ENCODE results near the gene IL7R.
"Not testable (repeated sequence)": the region's sequence is repeated elsewhere in the genome, so short reads cannot be mapped to it uniquely, and the experiment has no call there.

The IL7R gene

DNA sequence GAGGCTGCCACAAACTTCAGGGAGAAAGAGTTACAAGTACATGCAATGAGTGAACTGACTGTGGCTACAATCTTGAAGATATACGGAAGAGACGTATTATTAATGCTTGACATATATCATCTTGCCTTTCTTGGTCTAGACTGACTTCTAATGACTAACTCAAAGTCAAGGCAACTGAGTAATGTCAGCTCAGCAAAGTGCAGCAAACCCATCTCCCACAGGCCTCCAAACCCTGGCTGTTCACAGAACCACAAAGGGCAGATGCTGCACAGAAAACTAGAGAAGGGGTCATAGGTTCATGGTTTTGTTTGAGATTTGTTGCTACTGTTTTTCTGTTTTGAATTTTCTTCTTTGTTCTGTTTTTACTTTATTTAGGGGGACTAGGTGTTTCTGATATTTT, 21.0 kb downstream of the IL7R start:
- DNase-seq, result no peak

DNA sequence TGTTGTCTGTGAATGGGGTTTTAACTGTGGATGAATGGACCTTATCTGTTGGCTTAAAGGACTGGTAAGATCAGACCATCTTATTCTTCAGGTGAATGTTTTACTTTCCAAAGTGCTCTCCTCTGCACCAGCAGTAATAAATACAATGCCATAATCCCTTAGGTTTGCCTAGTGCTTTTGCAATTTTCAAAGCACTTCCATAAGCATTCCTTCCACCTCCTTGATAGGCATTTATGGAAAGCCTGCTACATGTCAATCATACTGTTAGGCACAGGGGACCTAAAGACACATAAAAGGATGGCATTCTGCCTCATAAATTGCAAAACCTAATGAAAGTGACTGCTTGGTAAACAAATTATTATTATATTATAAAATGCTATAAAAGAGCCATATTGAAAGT, 21.4 kb downstream of the IL7R start:
- DNase-seq, result no peak

DNA sequence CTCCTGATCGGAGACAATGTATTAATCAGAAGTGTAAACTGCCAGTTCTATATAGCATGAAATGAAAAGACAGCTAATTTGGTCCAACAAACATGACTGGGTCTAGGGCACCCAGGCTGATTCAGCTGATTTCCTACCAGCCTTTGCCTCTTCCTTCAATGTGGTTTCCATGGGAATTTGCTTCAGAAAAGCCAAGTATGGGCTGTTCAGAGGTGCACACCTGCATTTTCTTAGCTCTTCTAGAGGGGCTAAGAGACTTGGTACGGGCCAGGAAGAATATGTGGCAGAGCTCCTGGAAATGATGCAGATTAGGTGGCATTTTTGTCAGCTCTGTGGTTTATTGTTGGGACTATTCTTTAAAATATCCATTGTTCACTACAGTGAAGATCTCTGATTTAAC, 22.4 kb downstream of the IL7R start:
- no peak for DNase-seq

DNA sequence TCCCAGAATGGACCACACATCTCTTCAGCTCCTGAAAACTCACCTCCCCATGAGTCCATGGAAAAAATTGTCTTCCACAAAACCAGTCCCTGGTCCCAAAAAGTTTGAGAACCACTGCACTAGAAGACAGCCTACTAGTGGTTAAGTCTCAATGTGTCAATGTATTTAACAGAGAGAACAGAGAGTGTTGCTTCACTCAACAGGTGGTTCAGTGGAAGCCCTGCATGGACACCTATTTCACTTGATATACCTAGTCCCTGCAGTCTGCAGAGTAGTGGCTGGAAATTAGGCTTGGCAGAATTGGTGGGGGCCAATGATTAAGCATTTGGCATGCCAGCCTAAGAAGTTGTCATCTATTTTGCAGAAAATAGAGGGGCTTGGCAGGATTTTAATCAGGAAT, 23.0 kb downstream of the IL7R start:
- no peak for DNase-seq

DNA sequence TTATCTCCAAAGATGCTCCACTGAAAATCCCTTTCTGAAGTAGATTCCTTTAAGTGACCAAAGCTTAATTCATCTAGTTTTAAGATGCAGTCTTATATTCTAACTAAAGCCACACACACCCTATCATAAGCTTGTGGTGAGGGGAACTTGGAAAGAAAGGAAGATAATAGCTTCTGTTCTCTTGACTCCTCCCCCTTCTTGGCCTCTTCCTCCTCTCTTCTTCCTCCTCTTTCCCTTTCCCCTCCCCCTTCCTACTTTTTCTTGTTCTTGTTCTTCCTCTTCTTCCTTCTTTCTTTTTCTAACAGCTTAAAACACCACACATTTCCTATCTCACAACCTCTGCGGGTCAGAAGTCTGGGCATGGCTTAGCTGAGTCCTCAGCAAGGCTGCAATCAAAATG, 23.5 kb downstream of the IL7R start:
- no peak for DNase-seq

DNA sequence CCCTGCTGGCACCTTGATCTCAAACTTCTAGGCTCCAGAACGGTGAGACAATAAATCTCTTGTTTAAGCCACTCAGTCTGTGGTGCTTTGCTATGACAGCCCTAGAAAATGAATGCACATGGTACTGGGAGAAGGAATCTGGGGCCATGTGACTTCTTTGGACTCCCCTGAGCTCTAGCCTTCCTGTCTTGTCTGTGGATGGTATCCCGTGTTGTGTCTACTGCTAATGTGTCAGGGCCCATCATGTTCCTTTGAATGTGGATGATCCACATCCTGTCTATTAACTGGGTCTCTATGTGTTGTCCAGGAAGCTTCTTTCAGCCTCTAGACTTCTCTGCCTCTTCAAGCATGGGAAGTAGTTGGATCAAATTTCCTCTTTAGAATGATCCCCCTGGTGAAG, 25.1 kb downstream of the IL7R start:
- no peak for DNase-seq

DNA sequence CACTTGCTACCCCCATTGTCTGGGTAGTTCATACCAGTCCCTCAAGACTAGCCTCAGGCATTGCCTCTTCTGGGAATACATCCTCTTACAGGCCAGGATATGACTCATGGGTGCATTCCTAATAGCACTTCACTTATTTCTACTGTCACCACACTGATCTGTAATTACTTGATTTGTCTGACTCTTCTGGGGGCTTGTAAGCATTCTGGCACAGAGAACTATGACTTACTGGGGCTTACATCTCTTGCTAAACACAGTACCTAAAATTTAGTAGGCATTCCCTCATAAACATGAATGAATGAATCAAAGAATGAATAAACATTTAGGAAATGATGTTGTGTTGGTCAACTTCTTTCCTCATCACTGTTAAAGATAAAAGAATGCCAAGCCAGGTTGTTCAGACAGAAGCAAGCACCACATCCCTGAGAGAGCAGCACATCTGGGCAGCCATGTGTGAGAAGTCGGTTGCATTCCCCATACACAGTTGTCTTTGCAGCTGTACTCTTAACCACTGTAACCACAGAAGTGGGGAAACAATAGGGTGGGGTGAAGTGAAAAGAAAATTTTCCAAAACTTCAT, 27.6 kb downstream of the IL7R start:
- DNase-seq, result peak; percentile 65 to 70

DNA sequence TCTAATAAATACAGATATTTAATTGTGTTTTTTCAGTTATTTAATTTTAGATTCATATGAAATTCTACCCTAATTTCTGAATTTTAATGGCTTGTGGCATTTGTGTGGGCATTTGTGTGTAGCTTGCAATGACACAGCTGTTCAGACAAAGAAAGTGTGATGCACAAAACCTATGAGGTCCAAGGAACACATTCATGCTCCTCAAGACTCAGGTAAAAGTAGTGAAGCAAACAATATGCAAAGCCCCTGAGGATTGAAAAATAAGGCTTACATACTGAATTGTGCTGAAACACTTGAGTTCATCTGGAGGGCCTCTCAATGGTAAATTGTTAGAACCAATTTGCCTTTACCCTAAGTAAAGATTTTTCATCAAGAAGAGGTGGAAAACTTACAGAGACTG, 28.1 kb downstream of the IL7R start:
- no peak for DNase-seq

DNA sequence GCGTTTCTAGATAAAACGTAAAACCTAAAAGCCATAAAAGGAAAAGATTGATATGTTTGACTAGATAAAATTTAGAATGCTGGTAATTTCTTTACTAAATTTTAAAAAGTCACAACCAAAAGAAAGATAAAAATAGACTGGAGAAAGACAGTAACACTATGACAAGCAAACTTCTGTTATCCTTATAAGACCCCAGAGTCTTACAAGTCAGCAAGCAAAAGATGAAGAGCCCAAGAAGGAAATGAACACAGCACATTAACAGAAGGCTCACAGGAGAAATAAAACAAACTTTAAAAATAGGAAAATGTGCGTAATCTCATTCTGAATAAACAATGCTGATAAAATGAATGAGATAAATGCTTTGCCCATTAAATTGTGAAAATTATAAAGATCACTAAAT, 29.7 kb downstream of the IL7R start:
- DNase-seq, result no peak

DNA sequence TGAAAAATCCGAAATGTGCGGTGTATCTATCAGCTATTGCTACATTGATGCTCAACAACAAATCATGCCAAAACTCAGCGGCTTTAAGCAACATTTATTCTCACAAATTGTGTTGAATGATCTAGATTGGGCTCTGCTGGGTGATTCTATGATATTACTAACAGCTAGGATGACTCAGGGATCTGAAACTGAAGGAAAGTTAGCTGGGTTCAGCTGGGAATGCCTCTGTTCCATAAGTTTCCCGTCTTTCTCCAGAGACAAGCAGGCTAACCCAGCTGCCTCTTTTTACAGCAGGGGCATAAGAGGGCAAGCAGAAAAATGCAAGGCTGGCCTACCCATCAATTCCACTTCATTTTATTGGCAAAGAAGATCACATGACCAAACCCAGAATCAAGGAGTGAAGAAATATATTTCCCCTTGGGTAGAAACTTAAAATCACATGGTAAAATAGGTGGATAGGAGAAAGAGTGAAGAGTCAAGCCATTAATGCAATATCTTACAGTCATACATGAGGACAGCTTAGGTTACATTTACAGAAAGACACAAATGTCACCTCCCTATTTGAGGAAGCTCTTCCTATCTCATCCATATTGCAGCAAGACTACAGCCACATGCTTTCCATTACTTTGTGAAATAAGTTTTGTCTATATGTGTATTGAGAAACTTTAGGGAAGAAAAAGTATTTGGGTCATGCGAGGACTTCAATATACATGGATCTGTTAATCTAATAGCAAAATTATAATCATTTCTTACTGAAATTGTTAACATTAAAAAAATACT, 30.8 kb downstream of the IL7R start:
- peak; percentile 42 to 69 for DNase-seq

DNA sequence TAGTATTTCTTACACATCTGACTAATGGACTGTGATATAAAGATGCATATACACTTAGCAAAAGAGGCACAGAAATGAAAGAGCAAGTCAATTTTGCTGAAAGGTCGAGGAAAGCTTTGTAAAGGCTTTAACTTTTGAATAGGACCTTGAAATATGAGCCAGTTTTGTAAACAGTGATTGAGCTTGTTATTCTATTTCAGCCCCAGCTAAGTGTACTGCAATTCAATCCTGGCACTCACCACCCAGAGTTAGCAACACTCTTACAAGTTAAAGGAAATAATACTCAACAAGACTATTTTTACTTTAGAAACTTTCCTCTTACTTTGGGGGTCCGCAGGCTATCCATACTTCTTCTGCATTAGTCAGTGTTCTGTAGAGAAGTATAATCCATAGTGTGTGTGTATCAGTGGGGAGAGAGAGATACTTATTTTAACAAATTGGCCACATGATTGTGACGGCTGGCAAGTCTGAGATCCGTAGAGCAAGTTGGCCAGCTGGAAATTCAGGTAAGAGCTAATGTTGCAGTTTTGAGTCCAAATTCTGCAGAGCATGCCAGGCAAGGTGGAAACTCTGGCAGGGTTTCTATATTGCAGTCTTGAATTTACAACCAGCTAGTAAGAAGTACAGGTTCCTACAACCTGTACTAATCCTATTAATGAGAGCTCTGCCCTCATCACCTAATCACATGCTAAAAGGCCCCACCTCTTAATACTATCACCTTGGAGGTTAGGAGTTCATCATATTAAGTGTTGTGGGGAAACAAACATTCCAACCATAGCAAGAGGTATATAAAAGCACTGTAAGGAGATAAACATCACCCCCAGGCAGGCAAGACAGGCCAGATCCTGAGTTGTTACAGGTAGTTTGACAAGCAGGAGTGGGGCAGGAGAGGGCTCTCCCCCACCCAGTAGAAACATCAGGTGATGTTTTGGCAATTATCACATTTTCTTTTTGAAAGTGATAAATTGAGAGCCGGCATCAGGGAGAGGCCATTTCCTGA, 33.6 kb downstream of the IL7R start:
- no peak for DNase-seq

DNA sequence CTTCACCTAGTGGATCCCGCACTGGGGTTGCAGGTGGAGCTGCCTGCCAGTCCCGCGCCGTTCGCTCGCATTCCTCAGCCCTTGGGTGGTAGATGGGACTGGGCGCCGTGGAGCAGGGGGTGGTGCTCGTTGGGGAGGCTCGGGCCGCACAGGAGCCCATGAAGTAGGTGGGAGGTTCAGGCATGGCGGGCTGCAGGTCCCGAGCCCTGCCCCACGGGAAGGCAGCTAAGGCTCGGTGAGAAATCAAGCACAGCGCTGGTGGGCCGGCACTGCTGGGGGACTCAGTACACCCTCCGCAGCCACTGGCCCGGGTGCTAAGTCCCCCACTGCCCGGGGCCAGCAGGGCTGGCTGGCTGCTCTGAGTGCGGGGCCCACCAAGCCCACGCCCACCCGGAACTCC, 36.1 kb downstream of the IL7R start:
- not testable (repeated sequence) for DNase-seq

DNA sequence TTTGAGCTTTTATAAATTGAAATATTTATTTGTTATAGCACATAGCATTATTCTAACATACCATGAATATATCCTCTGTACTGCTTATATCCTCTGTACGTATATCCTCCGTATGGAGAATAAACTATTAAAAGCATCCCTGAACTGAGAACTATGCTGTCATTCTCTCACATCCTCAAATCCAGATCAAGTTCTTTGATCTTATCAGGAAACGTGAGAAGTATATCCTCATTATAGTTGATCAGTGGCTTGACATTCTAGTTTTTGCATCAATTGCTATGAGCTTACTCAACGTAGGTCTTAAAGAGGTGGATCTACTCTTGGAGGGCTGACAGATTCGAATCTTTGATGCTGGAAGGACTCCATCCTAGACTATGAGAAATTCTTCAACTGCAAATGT, 37.4 kb downstream of the IL7R start:
- DNase-seq, result no peak

DNA sequence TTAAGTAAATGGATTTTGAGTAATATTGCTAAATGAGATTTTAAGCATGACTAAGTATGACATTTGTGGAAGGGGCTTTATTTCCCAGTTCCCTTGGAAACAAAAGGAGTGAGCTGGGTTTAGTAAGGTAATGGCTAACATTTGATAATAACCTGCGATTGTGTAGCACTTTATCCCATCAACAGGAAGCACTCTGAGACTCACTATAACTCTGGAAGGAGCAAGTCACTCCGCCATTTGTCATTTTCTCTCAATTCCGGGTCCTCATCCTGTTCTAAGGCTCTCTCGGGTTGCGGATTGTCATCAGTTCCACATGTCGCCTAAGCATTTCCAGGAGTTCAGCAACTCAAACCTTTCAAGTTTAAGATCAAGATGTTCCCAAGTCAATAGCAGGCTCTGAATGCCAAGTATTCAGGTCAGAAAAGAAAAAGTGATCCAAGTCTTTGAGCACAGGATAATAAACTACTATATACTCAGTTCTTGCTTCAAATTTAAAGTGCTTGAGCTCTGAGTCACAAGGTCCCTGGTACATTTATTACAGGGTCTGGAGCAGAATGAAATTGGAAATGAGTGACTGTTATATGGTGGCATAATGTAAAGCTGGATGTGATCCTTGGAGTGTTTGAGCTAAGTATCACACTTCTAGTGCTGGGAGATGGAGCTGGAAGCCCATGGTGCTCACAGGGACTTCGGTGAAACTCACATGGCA, 42.4 kb downstream of the IL7R start:
- no peak for DNase-seq

DNA sequence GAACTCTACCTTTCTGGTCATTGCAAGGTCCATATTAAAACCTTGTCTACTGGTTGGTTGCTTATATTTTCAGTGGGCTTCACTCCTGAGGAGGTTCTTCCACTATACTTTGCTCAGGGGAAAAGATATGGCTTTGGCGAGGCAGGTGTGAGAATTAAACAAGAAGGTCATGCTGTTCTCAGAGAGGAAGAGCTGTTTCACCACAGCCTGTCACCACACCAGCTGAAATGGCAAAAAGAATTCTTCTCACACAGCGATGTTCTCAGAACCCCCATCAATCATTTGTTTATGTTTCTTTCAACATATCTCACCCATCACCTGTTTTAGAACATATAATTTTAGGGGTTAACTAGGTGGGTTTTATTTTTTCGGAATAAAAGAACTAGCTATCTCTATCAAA, 43.1 kb downstream of the IL7R start:
- DNase-seq, result no peak

DNA sequence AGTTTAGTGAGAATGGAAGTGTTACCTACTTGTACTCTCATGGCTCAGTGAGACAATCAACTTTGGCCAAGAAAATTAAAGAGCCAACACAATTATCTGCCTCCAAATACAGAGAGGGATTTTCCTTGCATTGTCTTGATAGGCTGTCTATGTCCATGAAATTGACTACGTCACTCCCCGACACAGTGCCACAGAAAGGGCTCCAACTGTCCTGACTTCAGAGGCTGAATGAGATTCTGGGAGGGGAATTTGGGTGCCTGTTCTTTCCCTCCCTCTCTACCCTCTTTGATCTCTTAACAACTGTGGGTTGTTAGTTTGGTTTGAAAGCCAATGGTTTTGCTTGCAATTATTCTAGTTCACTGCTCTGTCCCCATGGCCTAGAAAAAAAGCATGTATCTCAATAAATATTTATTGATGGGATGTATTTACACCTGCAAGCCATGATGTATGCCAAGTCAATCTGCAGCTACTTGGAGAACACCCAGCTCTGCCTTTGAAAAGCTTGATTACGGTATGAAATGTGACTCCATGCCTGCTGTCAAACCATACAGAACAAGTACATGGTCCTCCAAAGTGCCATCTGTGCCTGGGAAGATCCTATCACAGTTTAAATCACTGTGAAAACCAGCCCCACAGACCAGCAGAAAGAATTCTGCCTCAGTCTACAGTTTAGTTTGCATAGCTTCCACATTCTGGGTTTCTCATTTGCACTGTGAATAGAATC, 44.4 kb downstream of the IL7R start:
- no peak for DNase-seq

DNA sequence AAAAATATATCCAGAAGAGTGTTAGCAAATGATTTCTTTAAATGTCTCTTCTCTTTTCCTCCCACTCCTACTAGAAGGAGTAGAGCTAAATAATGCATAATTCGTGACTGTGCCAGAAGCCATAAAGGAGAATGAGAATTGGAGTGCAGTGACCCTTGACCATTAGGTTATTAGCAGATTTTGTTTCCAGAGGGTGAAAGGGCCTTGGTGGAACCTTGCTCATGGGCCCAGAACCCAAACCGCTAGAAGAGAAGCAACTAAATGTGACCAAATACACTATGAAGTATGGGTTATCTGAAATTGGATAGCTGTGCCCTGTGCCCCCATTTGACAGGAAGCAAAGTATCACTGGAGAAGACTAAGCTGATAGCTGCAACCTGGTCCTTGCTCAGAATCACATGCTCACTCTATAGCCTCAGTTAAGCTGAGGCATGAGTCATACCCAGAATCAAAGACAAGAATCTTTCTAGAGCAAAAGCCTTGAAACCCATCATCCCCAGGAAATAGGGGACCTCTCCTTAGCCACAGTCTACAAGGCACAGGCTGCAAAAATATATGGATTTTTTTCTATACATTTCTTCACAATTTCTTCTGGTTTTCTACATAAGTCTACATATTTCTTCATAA, 45.5 kb downstream of the IL7R start:
- DNase-seq, result peak in 1 of 2 donors; percentile 43

DNA sequence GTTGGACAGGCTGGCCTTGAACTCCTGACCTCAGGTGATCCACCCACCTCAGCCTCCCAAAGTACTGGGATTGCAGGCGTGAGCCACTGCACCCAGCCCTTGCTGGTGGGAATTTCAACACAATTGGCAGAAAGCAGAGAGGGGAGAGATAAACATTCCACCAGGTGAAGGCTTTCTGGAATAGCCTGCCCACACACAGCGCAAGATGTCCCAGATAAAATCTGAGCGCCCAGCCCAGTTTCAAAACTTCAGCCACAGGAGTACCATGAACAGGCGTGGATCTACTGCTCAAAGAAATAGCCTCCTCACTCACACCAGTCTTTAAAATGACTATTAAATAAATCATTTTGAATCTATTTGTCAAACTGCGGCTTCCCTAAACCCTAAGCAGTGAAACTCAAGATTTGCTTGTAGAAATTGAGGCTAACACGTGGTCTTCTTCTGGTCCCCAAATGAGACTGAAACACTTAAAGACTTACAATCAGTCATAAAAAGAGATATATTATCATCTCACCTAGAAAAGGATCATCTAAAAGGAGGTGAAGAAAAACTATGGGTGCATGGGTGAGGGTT, 47.0 kb downstream of the IL7R start:
- no peak for DNase-seq

DNA sequence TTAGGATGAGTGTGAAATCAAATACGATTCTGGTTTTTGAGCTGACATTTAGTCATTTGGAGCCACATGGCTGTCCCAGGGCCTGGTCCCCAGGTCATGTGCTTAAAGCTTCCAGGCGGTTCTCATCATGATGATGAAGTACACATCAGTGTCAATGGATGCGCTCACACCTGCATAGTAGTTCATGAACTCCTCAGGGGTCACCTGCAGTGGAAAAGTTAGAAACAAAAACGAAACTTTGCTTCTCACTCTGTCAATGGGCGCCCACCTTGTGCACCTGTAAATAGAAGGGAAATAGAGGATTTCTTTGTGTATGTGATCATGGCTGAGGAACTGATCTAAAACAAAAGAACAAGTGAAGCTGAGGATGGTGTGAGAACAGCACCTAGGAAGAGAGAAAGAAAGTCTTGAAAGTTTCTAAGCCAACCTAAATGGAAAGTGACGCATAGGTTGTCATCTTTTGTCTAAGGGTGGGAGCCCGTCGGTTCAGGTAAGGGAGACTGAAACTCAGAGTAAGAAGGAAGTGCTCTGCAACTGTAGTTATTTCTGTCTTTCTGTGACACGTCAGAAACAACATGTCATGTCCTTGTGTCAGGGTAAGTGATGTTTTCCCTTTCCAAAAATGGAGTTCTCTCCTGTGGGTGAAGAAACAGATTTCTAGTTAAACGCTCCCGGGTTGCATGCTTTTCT, 47.9 kb downstream of the IL7R start:
- DNase-seq, result no peak

DNA sequence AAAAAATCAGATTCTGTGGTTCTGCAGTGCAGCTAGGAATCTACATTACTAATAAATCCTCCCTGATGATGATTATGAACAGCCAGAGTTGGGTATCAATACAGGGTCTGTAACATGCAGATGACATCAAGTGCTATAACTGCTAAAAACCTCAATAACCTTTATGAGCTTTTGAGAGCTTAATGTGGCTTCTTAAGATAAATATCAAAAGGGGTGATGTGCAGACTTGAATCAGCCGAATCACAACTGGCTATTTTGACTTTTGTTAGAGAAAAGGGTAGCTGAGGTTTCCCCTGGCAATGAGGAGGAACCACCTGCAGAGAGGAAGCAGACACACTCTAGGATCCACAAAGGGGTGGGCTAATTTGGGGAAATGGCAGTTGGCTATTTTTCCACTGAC, 51.5 kb downstream of the IL7R start:
- no peak for DNase-seq

DNA sequence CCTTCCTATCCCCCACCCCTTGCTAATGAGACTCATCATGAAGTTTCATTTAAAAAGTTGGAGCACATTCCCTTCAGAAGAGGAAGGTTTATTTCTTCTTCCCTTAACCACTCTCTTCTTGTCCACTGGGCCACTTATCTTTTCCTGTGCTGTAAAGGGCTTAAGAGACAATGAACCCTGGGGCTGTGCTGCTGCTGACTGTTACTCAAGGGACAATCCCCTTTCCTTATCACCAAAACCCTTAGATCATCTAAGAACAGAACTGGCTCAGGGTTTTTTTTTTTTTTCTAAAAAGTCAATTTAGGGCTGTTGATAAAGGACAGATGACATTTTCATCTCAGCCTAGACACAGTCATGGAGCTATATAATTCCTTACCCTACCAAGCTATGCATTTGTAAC, 52.1 kb downstream of the IL7R start:
- no peak for DNase-seq
